Stimulated activated CD8-positive, alpha-beta memory T cell treated with anti-CD3 and anti-CD28 coated beads, Interleukin-12 subunit alpha, Interleukin-12 subunit beta, amount 100 ng/mL, for 4 hours (primary cell): ENCODE data around the gene PSMD4.

ENCODE experiments used
- DNase-seq: peaks from one replicate; pipeline ENCODE4 v3.0.0-alpha.2; 2020; ENCODE audit warnings: low read depth

Gene PSMD4

DNA sequence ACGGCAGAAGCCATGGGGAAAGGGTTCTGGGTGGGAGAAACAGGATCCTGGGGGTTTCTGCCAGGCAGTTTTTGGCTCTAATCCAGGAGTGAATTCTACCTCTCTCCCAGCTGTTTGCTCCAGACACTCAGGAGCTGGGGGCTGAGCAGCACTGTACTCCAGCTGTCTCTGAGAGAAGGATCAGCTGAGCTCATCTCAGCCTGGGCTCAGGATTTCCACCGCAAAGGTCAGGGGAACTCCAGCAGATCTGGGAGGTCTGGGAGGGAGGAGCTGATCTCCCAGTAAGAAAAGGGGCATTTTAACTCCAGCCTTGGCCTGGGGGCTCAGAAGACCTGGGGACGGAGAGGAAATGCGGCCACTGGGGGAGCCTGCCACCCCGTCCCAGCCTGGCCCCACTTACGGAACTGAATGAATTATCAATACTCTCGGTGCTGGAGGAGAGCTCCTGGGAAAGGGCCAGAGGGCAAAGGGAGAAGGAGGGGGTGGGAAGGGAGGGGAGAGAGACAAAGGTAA is 55.3 kb downstream of the PSMD4 start:
- no peak for DNase-seq

DNA sequence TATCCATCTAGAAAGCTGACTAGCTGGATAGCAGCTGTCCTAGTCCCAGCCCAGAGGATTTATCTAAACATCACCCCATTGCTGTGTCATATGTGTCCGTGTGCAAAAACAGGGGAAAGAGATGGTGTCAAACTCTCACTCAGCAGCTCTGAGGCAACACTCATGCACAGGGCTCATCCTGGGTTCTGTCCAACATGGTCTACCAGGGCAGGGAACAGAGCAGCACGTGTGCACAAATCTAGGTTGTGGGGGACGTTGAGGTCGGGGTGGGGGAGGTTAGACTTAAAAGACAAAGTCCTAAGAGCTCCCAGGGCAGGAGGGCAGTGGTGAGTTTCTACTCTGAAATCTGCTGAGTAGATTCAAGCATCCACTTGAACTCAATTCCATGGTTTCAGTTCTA is 56.5 kb downstream of the PSMD4 start:
- DNase-seq: no peak

DNA sequence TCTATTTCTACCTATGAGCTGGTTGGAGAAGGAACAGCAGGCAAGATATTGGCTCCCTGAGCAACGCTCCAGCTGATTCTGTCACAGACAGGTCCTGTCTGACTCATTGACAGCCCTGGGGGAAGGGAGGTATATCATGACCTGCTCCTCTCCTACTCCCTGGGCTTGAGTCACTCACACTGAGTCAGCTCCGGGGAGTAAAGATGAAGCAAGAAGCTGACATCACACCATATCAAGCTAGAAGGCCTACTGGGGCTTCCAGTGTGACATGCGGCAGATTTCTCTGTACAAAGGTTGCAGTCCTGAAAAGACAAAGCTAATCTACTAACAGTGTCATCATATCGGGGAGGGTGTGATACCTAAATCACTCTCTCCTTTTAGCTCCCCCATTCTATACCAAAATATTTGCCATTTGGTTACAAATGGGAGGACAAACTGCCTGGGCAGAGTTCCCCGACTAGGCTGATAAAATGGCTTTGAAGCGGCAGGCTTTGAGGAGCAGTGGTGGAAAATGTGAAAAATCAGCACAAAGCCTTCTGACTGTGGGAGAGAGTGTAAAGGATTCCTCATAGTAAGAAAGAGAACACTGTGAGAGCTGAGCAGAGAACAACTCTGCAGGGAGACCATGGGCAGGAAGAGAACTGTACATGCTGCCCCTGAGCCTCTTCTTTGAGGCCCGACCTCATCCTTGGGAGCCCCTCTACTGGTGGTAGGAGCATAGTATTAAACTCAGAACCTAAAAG is 57.2 kb downstream of the PSMD4 start:
- peak; percentile 66 for DNase-seq

DNA sequence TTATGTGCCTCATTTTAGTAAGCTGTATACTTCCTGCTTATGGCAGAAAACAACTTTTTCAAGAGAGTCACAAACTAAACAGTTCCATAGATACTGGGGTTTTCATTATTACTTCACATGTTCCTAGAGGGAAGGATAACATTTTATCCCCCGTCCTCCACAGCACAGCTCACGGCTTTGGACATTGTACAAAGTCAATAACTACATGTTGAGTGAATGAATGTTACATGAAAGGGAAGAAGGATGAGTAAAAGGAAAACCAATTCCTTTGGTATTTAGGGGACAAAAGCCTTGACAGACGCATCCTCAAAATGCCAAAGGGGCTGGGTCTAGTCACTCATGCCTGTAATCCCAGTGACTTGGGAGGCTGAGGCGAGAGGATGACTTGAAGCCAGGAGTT is 57.9 kb downstream of the PSMD4 start:
- no peak for DNase-seq

DNA sequence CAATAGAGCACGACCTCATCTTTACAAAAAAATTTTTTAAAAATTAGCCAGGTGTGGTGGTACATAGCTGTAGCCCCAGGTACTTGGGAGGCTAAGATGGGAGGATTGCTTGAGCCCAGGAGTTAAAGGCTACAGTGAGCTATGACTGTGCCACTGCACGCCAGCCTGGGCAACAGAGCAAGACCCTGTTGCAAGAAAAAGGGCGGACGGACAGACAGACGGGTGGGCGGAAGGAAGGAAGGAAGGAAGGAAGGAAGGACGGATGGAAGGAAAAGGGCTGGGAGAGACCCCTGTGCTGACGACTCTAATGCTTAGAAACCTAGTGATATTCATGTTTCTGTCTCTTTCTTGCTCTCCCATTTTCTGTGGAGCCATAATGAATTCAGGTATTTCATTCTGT is 58.3 kb downstream of the PSMD4 start:
- DNase-seq: no peak

DNA sequence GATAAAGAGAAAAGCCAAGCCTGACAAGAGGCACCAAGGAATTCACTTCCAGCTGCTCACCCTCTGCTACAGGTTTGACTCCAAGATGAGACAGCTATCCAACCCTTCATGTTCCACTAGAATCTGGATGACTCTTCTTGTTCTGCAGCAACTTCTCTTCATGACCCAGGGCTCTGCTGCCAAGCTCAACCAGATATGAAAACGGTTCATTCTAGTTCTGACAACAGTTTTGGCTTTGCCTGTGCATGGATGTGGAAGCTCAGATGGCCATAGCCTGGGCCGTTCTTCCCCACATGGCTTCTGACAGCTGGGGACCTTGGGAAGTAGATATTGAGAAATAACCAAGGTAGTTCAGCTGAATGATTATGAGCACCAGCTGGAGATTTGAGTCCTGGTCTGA is 59.0 kb downstream of the PSMD4 start:
- no peak for DNase-seq

DNA sequence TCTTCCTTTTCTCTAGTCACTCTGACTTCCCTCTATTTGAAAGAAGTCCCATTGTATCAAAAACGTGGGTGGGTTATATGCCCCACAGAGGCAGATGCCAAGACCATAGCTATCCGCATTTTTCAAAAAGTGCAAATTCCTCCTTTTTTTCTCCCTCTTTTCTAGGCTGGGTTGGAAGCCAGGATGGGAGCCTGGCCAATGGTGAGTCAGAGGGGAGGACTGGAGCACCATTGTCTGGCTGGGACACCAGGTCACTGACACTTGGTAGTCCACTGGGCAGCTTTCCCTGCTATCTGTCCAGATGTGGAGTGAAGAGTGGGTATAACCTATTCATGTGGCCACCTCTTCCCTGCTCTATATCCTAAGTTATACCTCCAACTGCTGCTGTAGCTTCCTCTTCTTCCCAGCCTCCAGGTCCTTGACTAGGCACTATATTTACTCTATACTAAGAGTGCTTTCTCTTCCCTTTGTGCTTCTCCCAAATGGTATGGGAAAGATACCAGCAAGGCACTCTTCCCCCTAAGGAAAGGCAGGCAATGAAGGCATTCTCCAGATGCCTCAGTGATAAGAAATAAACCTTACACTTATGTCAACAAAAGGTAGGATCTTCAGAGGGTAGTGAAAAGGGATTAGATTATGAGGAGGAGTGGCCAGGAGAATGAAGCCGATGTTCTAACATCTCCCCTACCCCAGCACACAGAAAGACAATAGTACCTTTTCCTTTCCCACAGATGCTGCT is 59.8 kb downstream of the PSMD4 start:
- DNase-seq: no peak

DNA sequence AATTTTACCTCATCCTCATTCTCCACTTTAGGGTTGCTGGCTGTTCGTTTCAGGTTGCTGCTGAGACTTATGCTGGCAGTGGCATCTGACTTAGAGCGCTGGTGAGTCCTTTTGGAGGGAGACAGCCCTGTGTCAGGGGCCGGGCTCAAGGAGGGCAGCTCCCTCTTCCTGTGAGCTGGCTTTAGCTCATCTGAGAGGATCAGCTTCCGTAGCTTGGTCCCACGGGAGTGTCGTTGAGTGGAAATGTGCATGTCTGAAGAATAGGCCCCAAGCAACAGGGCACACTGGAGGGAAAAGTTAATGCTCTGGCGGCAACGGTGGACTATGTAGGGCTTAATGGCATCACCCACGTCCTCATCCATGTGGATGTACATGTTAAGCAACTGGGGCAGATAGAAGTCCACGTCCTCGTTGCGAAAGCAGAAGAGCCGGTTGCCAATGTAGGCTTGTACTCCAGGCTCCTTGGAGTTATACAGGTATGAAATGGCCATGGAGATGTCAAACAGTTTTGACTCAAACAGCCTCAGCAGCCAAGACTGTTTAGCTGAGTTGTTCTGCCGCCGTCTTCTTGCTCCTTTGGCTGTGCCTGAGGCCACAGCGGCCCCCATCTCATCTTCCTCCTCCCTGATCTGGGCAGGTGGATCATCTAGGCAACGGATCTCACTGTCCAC is 61.2 kb downstream of the PSMD4 start:
- no peak for DNase-seq
